DND-41 (cell line): ENCODE measurements around the gene BCAP31.
"Not testable (repeated sequence)": the region's sequence is repeated elsewhere in the genome, so short reads cannot be mapped to it uniquely, and the experiment has no call there.

Experiments
- EZH2 ChIP-seq: IDR thresholded peaks from 3 replicates; pipeline ENCODE4 v1.6.1; 2012; ENCODE audit warnings: borderline replicate concordance, low read depth, mild to moderate bottlenecking, moderate library complexity, low read length, inconsistent platforms; ENCODE audit not compliant: severe bottlenecking
- TF ChIP-seq, protein P1 (sequence below): IDR thresholded peaks from 2 replicates; pipeline ENCODE4 v1.5.1; 2012; ENCODE audit warnings: borderline replicate concordance, low read length, moderate library complexity, mild to moderate bottlenecking; ENCODE audit not compliant: poor library complexity, severe bottlenecking; ENCODE audit errors: extremely low read depth

DNA sequence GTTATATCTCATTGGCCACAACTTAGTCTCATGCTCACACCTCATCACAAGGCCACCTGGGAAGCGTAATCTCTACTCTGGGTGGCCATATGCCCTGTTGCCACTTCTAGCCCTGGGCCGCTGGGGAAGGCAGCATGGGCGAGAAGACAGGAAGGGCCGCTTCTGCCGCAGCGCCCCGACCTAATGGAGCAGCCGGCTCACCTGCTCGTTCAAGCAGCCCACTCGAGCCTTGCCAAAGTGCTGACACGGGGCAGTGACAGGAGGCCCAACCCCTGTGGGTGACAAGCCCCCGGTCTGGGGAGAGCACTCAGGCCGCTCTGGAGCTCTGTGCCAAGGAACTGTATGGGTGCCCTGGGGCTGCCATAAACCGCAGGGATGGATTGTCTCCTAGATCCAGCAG lies 17.9 kb upstream of the BCAP31 start:
- not testable (repeated sequence) for TF ChIP-seq EZH2
- TF ChIP-seq, protein P1, sequence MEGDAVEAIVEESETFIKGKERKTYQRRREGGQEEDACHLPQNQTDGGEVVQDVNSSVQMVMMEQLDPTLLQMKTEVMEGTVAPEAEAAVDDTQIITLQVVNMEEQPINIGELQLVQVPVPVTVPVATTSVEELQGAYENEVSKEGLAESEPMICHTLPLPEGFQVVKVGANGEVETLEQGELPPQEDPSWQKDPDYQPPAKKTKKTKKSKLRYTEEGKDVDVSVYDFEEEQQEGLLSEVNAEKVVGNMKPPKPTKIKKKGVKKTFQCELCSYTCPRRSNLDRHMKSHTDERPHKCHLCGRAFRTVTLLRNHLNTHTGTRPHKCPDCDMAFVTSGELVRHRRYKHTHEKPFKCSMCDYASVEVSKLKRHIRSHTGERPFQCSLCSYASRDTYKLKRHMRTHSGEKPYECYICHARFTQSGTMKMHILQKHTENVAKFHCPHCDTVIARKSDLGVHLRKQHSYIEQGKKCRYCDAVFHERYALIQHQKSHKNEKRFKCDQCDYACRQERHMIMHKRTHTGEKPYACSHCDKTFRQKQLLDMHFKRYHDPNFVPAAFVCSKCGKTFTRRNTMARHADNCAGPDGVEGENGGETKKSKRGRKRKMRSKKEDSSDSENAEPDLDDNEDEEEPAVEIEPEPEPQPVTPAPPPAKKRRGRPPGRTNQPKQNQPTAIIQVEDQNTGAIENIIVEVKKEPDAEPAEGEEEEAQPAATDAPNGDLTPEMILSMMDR = not testable (repeated sequence)
